HG03060 (cell line): Measurements from ENCODE around the gene CZIB.
A peak's percentile ranks its signal among the peaks of the same experiment; 100 is the strongest.
"Not testable (repeated sequence)": the region's sequence is repeated elsewhere in the genome, so short reads cannot be mapped to it uniquely, and the experiment has no call there.

ENCODE experiments used
- ATAC-seq: cut with Tn5 transposase; IDR thresholded peaks from one replicate; pipeline ENCODE4 v1.9.1; 2021; ENCODE audit warnings: low read depth, moderate number of reproducible peaks; ENCODE audit not compliant: unreplicated experiment

The CZIB gene

DNA sequence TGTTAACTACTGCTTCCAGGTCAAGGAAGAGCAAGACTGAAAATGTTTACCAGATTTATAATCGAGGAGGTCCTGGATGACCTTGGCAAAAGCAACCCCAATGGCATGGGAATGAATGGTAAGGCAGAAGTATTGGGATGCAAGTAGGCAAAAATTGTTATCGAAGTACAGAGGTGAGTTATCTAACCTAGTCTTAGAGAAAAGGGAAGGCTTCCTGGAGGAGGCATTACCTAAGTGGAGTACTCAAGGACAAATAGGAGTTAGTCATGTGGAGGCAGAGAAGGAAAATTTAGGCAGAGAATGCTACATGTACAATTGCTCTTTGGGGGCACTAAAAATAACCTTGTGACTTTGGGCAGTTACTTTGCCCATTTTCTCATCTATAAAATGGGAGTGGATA lies 21.4 kb upstream of the CZIB start:
- no peak for ATAC-seq

DNA sequence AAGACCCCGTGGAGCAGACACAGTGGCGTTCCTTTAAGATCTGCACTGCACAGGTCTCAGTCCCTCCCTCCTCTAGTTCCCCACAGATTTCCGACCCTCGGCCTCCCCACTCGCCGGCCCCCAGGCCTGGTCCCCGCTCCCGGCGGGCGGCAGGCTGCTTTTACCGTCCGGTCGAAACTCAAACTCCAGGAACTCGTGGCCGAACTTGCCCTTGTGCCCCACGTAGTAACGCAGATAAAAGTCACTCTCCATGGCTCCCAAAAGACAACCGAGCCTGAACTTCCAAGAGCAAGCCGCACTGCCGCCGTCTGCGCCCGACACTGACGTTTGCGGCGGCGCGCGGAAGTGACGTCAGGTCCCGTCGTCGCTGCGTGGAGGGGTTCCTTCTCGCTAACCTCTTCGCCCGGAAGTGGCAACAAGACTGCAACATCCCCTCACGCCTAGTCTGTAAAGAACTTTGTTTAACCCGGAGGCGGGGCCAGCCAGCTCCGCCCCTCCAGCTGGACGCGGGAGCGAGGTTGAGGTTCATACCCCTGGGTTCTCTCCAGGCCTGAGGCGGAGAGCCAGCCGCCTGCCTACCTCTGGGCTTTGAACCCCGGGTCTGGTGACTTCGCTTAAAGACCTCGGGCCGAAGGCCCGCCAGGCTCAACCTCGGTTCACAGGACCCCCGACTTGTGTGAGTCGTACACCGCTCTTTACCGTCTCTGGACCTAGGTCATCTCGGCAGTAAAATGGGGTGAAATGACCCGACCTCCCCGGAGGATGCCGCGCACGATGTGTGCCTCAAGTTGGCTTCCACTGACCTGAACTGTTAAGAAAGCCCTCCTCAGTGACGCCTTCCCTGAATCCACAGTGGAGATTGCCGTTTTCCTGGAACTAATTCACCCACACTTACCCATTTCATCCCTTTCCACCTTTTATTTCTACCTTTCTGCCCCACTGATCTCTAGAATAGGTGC lies 18.0 kb upstream of the CZIB start, which contains the start of gene MAGOH:
Gene MAGOH, minus strand, starts transcription at position 322 of the 959 bp plus-strand sequence. Its CDS starts 70 bp downstream, at position 252.
- ATAC-seq, result peak; percentile 96

GRCh38 chr1:53237638-53238037 lies 17.2 kb upstream of the CZIB start:
- no peak for ATAC-seq

DNA sequence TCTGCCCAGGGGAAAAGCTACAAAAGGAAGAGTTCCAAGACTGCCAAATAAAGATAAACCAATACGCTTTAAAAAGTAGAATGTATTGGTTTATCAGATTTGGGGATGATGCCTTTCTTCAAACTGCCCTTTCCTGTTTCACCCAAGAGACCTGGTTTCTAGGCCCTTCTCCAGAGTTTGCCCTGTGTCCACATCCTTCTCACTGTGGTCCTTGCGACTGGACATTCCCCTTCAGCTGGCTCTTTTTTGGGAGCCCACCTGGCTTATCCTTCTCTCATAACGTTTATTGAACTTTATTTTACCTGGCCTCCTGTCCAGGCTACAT lies 490 bp upstream of the CZIB start:
- no peak for ATAC-seq

DNA sequence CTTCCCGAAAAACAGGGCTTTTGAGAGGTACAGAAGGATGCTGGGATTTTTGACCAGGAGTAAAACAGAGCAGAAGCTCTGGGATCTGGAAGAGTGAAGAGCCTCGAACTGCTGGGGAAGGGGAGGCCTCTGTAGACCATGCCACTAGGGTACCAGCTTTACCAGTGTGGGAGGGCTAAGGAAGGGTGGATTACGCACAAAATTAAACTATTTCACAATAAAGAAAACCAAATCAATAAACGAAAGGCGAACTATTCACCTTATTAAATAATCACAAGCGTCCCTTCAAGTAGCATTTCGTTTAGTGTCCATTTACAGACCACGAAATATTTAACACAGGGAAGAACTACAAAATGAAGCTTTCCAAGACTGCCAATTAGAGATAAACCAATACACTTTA lies 723 bp downstream of the CZIB start:
- ATAC-seq, result no peak

DNA sequence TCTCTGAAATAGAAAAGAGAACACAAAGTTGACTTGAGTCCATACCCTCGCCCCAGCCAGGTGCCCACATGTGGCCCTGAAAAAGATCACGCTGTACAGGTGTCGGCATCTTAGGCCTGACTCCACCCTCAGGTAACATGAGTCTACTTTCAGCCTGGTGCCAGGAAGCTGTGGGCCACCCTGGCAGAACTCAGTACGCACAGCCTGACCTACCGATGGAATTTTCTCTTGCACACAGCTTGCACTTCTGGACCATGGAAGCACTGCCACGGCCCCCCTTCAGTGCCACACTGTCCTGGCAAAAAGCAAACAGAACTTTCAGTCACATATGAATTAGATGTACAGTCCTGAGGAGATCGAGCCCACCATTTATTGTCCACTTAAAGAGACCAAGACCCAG lies 2.2 kb downstream of the CZIB start:
- ATAC-seq, result no peak

DNA sequence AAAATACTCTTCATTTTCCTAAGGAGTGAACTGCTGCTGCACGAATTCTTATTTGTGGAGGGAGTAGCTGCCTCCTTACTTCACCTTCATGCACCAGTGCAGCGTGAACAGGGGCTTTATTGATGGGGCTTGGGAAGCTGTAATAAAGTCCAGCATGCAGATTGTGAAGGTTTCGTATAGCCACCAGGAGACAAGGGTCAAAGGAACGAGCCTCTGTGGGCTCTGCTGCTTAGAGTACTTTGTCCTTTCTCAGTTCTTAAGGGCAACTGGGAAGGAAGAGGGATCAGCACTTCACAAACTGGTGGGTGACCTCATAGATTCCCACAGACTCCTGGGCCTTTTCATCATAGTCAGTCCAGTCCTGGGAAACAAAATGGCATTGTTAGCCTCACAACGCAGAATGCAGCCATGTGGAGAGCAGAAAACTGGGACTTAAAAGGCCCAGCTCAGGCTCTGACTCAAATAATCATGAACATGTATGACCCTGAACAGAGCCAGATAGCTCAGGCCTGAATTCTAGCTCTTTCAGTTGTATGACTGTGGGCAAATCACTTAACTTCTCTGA lies 6.0 kb downstream of the CZIB start:
- ATAC-seq, result no peak

GRCh38 chr1:53210954-53211353 lies 9.5 kb downstream of the CZIB start:
- ATAC-seq, result no peak

GRCh38 chr1:53210352-53210751 lies 10.1 kb downstream of the CZIB start:
- no peak for ATAC-seq

DNA sequence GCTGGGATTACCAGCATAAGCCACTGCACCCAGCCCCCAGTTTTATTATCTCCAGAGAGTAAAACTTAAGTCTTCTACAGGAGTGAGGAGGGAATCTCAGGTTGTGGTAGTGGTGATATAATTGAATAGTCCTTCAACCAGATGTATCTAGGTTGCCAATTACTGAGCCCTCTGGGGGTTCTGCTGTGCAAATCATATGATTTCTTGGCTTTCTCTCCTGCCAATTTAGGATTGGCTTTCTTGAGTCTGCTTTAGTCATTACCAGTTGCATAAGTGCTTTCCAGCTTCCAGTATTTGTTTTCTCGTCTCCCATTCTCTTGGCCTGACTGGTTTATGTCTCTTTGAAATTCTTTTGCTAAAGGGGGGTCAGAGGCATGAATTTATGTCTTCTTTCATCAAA lies 12.7 kb downstream of the CZIB start:
- no peak for ATAC-seq

GRCh38 chr1:53206735-53207379 lies 13.6 kb downstream of the CZIB start:
- no peak for ATAC-seq

GRCh38 chr1:53206083-53206685 lies 14.2 kb downstream of the CZIB start:
- not testable (repeated sequence) for ATAC-seq

DNA sequence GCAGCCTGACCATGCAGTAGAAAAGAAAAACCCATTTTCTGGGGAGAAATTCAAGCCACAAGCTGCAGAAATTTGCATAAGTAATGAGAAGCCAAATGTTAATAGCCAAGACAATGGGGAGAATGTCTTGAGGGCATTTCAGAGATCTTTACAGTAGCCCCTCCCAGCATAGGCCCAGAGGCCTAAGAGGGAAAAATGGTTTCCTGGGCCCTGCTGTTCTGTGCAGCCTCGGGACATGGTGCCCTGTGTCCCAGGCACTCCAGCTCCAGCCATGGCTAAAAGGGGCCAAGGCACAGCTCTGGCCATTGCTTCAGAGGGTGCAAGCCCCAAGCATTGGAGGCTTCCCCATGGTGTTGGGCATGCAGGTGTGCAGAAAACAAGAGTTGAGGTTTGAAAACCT lies 14.9 kb downstream of the CZIB start:
- not testable (repeated sequence) for ATAC-seq

- ATAC-seq, result no peak
Observed at GRCh38 chr1:53203466-53203865, 17.0 kb downstream of the CZIB start.

- no peak for ATAC-seq
Observed at GRCh38 chr1:53198241-53198651, 22.2 kb downstream of the CZIB start.

GRCh38 chr1:53197291-53198200 lies 22.9 kb downstream of the CZIB start:
- ATAC-seq, result no peak

DNA sequence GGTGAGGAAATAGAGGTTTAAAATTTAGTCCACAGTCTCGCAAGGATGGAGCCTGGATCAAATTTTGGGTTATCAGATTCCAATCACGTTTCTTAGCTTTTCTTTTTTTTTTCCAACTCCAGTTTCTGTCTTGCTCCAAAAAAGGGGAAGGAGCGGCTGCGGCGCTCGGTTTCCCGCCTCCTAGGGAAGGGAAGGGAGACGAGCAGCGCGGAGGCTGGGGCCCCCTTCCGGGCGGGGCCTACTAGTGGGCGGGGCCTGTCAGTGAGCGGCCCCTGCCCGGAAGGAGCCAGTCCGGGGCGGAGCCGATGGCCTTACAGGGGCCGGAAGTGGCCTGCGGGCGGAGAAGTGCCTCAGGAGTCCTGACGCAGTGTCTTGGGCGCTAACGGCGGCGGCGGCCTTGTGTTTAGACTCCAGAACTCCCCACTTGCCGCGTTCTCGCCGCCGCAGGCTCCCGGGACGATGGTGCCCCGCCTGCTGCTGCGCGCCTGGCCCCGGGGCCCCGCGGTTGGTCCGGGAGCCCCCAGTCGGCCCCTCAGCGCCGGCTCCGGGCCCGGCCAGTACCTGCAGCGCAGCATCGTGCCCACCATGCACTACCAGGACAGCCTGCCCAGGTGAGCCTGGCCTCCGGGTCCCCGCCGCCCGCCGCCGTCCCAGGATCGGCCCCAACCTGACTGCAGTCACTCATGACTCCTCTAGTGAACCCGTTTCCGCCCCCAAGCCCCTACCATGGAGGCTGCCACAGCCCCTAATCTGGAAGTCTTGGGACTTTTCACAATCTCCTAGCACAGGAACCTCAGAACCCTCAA lies 23.7 kb downstream of the CZIB start, which contains the start of gene CPT2:
Gene CPT2, plus strand, starts transcription at position 340 of the 806 bp plus-strand sequence. Its CDS starts 120 bp downstream, at position 460.
- ATAC-seq, result peak; percentile 91

DNA sequence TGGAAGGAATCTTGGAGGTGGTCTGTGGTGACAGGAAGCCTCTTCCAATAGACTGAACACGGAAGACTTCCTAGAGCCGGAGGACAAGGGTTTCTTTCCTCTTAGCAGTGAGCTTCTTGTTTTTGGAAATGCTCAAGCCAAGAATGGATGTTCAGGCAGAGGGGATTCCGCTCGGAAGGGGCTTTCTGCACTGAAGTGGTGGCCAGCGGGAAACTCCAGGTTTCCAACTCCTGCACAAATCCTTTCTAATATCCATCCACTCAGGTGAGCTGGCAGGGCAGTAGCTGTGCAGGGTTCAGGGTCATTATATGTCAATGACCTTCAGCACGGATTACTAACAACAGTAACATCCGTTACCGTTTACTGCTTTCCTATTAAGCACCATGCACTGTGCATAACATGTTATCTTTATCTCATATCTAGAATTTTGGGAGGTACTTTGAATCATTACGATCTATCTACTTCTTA lies 24.4 kb downstream of the CZIB start:
- ATAC-seq, result no peak
